Panc1 (cell line): Measurements from ENCODE around the gene EFCAB9. TPM values are rescaled to one million over a fixed set of nuclear protein-coding genes. Genes with fewer than 3 reads are reported as not detected.

Source experiments
- total RNA-seq: library from RNA; stranded (reverse); gene quantifications from one replicate; pipeline ENCODE4 v1.2.1, GENCODE V29; 2021; ENCODE audit not compliant: unreplicated experiment

The EFCAB9 gene
- total RNA-seq, 1 experiment from 2014 or later = not detected

Other genes starting within 250 kb of the EFCAB9 start
- 111 TPM for gene FBXW11, start 187.5 kb upstream of the EFCAB9 start, total RNA-seq
- gene STK10, start 5.9 kb upstream of the EFCAB9 start, total RNA-seq = 34.9 TPM
- gene UBTD2, start 89.6 kb downstream of the EFCAB9 start, total RNA-seq = 32.5 TPM